HL-60 (cell line): ENCODE results near the gene MLST8.

Experiments
- DNase-seq, 2 experiments: peaks; one replicate each; pipeline ENCODE4 v3.0.0-alpha.2; 2010 to 2020; ENCODE audit warnings: low read depth in 1 of 2, low spot score in 1 of 2
- H3K27ac ChIP-seq: fragments of 250-450 bp; sonication (Bioruptor Pico); replicated peaks from 2 replicates; pipeline ENCODE4 v1.5.1; 2020; ENCODE audit warnings: mild to moderate bottlenecking, moderate library complexity
- H3K27me3 ChIP-seq: fragments of 250-450 bp; sonication (Bioruptor Pico); 2 replicates; pipeline ENCODE4 v1.5.1; 2021; ENCODE audit warnings: mild to moderate bottlenecking, moderate library complexity; ENCODE audit not compliant: insufficient read depth, poor library complexity, severe bottlenecking
- H3K4me3 ChIP-seq: replicated peaks from 2 replicates; pipeline ENCODE4 v1.5.1; 2011; ENCODE audit warnings: mild to moderate bottlenecking, control low read depth, low read length; ENCODE audit not compliant: insufficient read depth
- GABPA ChIP-seq: IDR thresholded peaks from 2 replicates; pipeline ENCODE4 v1.6.1; 2012; ENCODE audit warnings: low read depth
- POLR2AphosphoS5 ChIP-seq: IDR thresholded peaks from 2 replicates; pipeline ENCODE4 v1.6.1; 2012; ENCODE audit warnings: low read depth
- SPI1 ChIP-seq: IDR thresholded peaks from 2 replicates; pipeline ENCODE4 v1.6.1; 2012; ENCODE audit warnings: low read depth, mild to moderate bottlenecking, borderline replicate concordance
- TF ChIP-seq, protein P1 (sequence below): IDR thresholded peaks from 2 replicates; pipeline ENCODE4 v1.6.1; 2012; ENCODE audit warnings: low read depth; ENCODE audit not compliant: insufficient replicate concordance
- TF ChIP-seq, protein P2 (sequence below): IDR thresholded peaks from one replicate; pipeline ENCODE4 v1.5.1; 2011; ENCODE audit warnings: low read length, control low read depth, inconsistent platforms; ENCODE audit not compliant: insufficient read depth

The MLST8 gene

DNA sequence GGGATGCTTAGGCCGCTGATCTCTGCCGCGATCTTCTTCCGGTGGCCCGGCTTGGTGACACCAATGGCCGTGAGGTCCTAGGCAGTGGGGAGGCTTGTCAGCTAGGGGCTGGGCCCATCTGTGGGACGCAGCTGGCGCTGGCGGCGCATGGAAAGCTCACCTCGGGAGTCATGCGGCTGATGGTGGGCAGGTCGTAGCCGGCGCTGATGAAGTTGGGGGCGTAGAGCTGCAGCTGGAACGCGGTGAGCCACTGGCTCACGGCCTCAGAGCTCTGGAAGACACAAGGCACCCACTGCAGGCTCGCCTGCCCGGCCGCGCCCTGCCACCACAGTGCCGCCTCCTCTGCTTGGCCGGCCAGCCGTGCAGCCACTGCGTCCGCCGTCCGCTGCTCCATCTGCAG is 21.6 kb upstream of the MLST8 start:
- H3K4me3 ChIP-seq: no peak overlapping the region
- peaks cover 3% of the 10 kb centered on the region for H3K27me3 ChIP-seq
- no peak overlapping the region for H3K27ac ChIP-seq
- TF ChIP-seq, protein P1, sequence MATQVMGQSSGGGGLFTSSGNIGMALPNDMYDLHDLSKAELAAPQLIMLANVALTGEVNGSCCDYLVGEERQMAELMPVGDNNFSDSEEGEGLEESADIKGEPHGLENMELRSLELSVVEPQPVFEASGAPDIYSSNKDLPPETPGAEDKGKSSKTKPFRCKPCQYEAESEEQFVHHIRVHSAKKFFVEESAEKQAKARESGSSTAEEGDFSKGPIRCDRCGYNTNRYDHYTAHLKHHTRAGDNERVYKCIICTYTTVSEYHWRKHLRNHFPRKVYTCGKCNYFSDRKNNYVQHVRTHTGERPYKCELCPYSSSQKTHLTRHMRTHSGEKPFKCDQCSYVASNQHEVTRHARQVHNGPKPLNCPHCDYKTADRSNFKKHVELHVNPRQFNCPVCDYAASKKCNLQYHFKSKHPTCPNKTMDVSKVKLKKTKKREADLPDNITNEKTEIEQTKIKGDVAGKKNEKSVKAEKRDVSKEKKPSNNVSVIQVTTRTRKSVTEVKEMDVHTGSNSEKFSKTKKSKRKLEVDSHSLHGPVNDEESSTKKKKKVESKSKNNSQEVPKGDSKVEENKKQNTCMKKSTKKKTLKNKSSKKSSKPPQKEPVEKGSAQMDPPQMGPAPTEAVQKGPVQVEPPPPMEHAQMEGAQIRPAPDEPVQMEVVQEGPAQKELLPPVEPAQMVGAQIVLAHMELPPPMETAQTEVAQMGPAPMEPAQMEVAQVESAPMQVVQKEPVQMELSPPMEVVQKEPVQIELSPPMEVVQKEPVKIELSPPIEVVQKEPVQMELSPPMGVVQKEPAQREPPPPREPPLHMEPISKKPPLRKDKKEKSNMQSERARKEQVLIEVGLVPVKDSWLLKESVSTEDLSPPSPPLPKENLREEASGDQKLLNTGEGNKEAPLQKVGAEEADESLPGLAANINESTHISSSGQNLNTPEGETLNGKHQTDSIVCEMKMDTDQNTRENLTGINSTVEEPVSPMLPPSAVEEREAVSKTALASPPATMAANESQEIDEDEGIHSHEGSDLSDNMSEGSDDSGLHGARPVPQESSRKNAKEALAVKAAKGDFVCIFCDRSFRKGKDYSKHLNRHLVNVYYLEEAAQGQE: no peak
- TF ChIP-seq, protein P2, sequence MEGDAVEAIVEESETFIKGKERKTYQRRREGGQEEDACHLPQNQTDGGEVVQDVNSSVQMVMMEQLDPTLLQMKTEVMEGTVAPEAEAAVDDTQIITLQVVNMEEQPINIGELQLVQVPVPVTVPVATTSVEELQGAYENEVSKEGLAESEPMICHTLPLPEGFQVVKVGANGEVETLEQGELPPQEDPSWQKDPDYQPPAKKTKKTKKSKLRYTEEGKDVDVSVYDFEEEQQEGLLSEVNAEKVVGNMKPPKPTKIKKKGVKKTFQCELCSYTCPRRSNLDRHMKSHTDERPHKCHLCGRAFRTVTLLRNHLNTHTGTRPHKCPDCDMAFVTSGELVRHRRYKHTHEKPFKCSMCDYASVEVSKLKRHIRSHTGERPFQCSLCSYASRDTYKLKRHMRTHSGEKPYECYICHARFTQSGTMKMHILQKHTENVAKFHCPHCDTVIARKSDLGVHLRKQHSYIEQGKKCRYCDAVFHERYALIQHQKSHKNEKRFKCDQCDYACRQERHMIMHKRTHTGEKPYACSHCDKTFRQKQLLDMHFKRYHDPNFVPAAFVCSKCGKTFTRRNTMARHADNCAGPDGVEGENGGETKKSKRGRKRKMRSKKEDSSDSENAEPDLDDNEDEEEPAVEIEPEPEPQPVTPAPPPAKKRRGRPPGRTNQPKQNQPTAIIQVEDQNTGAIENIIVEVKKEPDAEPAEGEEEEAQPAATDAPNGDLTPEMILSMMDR: no peak
- TF ChIP-seq SPI1 (no peak), GABPA (no peak), POLR2AphosphoS5 (no peak)
- no peak for DNase-seq

DNA sequence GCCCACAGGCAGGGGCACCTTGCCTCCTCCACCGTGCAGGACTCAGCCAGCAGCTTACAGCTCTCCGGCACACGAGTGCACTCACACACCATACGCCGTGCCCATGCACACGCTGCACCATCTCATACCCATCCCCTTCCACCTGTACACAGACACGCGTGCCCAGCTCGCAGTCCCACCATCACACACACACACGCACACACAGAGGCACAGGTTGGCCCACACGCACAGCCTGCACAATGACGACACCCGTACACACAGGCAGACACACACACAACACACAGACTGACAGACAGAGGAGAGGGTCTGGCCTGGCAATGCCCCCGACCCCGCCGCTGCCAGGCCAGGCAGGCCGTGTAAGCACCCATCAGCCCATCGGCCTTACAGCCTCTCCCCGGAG is 20.9 kb upstream of the MLST8 start:
- TF ChIP-seq POLR2AphosphoS5 (no peak), GABPA (no peak), SPI1 (no peak)
- TF ChIP-seq, protein P1: no peak
- TF ChIP-seq, protein P2: no peak
- H3K4me3 ChIP-seq: no peak overlapping the region
- peaks cover 3% of the 10 kb centered on the region for H3K27me3 ChIP-seq
- DNase-seq: no peak
- no peak overlapping the region for H3K27ac ChIP-seq

DNA sequence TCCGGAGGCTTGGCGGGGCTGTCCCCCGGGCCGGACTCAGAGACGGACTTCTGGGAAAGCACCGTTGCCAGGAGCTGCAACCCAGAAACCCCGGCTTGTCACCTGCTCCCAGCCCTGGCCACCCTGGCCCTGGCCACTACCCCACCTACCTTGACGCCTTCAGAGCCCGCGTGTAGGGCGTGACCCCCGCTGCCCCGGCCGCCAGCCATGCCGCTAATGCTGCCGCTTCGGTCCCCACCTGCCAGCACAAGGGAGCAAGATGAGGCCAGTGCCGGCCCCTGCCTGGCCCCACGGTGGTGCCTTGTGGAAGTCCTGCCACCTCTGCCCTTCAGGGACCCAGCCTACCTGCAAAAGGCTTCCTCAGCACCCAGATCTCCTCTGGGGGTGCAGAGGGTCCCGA is 20.3 kb upstream of the MLST8 start:
- Histone ChIP-seq H3K27me3 (peaks cover 3% of the 10 kb centered on the region), H3K27ac (no peak overlapping the region), H3K4me3 (no peak overlapping the region)
- TF ChIP-seq, protein P2: no peak
- TF ChIP-seq POLR2AphosphoS5: no peak
- no peak for TF ChIP-seq SPI1
- TF ChIP-seq GABPA: no peak
- TF ChIP-seq, protein P1: no peak
- DNase-seq: no peak
